DMS114 treated with DMSO at 0.1 percent for 48 hours (cell line): ENCODE data around the gene KIF1C.
"Not testable (repeated sequence)": the region's sequence is repeated elsewhere in the genome, so short reads cannot be mapped to it uniquely, and the experiment has no call there.

Experiments
- DNase-seq: peaks from one replicate; lab custom pipeline; 2025; ENCODE audit not compliant: unreplicated experiment; lab: John Stamatoyannopoulos, UW

KIF1C gene

GRCh38 chr17:4999430-5000093 lies 1.8 kb downstream of the KIF1C start:
- no peak for DNase-seq

DNA sequence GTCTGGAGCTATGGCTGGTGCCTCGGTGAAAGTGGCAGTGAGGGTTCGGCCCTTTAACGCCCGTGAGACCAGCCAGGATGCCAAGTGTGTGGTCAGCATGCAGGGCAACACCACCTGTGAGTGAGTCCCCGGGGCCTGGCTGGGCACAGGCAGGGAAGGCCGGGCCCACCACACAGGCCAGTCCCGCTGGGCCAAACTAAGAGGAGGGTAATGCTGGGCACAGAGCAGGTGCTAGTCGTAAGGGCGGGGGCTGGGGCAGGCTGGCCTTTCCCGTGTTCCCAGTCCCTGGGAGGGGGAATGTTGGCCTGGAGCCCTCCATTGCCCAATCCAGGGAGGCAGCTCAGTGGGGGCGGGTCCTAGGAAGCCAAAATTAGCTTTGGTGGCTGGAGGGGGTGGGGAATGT lies 2.5 kb downstream of the KIF1C start:
- DNase-seq, result no peak

DNA sequence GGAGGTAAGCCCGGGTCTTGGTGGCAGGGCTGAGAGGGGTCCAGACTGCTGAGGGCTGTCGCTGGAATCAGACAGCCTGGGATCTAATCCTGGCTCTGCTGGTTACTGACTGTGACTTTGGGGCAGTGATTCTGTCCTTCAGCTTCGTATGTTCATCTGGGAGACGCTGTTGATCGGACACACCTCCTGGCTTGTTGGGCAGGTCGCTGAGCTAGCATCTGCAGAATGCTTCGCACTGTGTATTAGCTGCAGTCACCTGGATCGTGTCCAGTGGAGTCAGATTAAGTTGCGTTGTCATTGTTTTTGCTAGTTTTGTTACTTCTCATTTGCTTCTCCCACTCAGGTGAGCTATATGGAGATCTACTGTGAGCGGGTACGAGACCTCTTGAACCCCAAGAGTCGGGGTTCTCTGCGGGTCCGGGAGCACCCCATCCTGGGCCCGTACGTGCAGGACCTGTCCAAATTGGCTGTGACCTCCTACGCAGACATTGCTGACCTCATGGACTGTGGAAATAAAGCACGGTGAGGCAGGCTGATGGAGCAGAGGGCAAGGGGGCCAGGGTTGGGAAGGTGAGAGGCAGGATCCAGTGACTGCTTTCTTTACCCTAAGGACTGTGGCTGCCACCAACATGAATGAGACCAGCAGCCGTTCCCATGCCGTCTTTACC lies 4.5 kb downstream of the KIF1C start:
- no peak for DNase-seq

GRCh38 chr17:5003214-5003867 lies 5.6 kb downstream of the KIF1C start:
- no peak for DNase-seq

DNA sequence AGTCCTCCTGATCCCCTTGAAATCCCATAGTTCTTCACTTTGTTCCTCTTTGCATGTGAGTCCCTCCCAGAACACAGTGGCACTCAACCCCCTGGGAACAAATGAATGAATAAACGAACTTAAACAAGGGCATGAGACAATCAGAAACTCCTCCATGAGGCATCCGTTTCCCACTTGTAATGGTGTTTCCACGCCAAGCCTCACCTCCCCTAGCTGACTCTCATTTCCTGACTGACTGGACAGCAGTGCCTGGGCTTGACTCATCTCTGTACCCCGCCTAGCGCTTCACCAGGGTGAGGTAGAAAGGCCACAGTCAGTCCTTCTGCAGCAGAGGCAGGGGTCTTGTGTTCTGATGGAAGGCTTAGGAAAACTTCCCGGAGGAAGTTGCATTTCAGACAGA lies 14.2 kb downstream of the KIF1C start:
- DNase-seq, result no peak

- no peak for DNase-seq
These were observed 16.6 kb downstream of the KIF1C start for GRCh38 chr17:5014357-5014756.

GRCh38 chr17:5019475-5019956 lies 21.8 kb downstream of the KIF1C start:
- no peak for DNase-seq

- no peak for DNase-seq
These were observed 22.8 kb downstream of the KIF1C start for GRCh38 chr17:5020502-5021023.

DNA sequence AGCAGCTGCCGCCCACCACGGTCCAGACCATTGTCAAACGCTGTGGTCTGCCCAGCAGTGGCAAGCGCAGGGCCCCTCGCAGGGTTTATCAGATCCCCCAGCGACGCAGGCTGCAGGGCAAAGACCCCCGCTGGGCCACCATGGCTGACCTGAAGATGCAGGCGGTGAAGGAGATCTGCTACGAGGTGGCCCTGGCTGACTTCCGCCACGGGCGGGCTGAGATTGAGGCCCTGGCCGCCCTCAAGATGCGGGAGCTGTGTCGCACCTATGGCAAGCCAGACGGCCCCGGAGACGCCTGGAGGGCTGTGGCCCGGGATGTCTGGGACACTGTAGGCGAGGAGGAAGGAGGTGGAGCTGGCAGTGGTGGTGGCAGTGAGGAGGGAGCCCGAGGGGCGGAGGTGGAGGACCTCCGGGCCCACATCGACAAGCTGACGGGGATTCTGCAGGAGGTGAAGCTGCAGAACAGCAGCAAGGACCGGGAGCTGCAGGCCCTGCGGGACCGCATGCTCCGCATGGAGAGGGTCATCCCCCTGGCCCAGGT lies 24.5 kb downstream of the KIF1C start:
- DNase-seq, result no peak

DNA sequence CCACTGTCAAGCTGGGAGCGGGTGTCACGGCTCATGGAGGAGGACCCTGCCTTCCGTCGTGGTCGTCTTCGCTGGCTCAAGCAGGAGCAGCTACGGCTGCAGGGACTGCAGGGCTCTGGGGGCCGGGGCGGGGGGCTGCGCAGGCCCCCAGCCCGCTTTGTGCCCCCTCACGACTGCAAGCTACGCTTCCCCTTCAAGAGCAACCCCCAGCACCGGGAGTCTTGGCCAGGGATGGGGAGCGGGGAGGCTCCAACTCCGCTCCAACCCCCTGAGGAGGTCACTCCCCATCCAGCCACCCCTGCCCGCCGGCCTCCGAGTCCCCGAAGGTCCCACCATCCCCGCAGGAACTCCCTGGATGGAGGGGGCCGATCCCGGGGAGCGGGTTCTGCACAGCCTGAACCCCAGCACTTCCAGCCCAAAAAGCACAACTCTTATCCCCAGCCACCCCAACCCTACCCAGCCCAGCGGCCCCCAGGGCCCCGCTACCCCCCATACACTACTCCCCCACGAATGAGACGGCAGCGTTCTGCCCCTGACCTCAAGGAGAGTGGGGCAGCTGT lies 25.9 kb downstream of the KIF1C start:
- no peak for DNase-seq

GRCh38 chr17:5024604-5025003 lies 26.9 kb downstream of the KIF1C start:
- DNase-seq, result no peak

DNA sequence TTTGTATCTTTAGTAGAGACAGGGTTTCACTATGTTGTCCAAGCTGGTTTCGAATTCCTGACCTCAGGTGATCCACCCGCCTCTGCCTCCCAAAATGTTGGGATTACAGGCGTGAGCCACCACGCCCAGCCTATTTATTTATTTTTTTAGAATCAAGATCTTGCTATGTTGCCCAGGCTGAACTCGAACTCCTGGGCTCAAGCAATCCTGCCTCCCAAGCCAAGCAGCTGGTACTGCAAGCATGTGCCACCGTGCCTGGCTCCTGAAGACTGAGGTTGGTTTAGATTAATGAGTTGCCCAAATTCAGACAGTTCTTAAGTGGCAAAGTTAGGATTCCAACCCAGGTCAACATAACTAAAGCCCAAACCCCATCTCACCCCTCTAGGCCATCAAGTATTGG lies 29.5 kb downstream of the KIF1C start:
- DNase-seq, result no peak

- DNase-seq, result no peak
These were observed 30.2 kb downstream of the KIF1C start for GRCh38 chr17:5027916-5028315.

GRCh38 chr17:5030168-5030567 lies 32.4 kb downstream of the KIF1C start:
- not testable (repeated sequence) for DNase-seq

DNA sequence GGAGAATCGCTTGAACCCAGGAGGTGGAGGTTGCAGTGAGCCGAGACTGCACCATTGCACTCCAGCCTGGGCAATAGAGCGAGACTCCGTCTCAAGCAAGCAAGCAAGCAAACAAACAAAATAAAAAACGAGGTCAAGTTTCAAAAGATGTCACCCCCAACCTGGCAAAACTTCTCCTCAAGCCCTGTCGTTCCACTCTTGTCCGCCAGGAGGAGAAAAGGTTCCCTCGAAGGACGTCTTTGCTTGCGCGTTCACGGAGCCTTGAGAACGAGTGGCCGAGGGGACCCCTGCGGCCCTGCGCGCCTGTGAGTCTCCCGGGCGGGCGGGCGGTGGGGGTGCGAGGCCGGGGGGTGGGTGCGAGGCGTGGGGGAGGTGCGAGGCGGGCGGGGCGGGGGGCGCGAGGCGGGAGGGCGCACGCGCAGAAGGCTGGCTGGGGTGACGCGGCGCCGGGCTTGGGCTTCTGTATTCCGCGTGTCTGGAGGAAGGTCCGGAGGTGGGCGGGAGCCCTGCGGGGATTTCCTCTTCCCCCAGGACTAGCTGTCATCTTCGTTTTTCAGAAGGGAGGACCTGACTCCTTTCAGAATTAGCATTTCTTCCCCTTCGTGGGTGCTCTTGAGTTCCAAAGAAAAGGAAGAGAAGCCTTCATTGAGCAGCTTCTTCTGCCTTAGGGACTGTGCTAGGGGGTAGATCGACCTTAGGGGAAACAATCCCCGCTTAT lies 33.8 kb downstream of the KIF1C start:
- DNase-seq, result peak; percentile 66

DNA sequence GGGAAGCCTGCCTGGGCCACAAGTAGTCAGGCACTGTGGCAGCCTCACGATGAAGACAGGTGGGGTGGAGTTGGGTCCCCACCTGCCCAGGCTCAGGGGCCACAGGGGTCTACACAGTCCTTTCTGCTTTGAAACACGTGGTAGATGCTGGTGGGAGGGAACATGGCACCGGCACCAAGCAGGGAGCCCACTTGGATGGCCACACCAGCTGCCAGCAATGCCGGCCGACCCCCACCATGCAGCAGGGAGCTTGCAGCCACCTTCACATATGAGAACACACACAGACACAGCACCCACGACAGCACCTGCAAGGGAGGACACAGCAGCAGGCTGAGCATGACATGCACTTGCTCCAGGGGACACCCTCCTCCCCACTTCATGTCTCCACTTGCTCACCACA lies 35.1 kb downstream of the KIF1C start:
- DNase-seq, result no peak

GRCh38 chr17:5033352-5034015 lies 35.7 kb downstream of the KIF1C start:
- no peak for DNase-seq

DNA sequence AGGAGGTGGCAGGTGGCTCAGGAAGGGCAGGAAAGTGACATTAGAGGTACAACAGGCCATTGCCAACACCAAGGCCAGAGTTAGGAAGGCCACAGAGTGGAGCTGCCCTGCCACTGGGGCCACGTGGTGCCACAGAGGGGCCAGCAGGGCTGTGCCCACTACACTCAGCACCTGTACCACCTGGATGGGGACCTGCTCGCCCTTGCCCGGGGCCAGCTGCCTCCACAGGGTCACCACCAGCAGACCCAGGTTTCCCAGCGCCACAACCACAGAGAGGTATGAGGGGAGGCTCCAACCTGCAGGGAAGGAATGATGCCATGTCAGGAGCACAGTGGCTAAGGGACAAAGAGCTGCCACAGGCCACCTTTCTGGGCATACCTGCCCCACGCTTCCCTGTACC lies 36.3 kb downstream of the KIF1C start:
- no peak for DNase-seq

DNA sequence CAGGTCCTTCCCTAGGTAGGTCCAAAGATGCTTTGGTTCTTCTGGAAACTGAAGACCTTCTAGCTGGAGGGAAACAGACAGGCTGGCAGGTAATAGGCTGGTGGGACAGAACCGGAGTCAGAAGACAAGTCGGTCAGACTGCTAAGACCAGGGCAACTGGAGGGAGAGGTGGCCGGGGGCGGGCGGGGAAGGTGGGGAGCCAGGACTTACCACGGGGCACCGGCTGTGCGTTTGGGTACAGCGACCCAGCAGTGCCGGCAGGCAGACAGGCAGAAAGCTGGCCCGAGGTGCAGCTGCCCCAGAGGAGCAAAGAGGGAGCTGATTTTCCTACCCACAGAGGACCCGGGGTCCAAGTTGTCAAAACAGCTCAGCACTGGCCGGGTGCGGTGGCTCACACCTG lies 36.9 kb downstream of the KIF1C start:
- DNase-seq, result no peak

DNA sequence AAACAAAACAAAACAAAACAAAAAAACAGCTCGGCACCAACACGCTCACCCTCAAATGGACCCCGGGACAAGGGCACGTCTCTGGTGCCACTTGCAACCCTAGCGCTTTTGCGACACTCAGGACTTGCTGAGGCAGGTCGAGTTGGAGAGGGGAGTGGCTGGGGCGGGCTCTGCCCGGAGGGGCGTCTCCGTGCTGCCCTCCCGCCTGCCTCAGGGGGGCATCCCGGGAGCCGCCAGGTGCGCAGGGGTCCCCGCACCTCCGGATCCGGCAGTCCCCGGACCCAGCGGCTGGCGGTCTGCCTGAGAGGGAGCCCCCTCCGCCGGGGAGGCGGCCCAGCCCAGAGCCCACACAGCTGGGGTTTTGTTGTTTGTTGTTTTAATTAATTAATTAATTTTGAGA lies 37.6 kb downstream of the KIF1C start, which contains the start of gene SLC52A1:
Gene SLC52A1 (minus strand): TSS at position 112 of the 400 bp plus-strand sequence. CDS start 820 bp downstream, outside the sequence.
- no peak for DNase-seq
